Epithelial cell of proximal tubule (primary cell): Measurements from ENCODE around the gene C1RL. TPM values are rescaled to one million over a fixed set of nuclear protein-coding genes. Genes with fewer than 3 reads are reported as not detected.

Experiments
- DNase-seq: peaks from one replicate; pipeline ENCODE4 v3.0.0-alpha.2; 2011; ENCODE audit warnings: low read depth
- H3K4me3 ChIP-seq: 2 replicates; pipeline ENCODE4 v1.5.1; 2011; ENCODE audit warnings: low read depth, mild to moderate bottlenecking, low read length
- CTCF ChIP-seq: conservative IDR thresholded peaks from 2 replicates; pipeline ENCODE4 v1.5.1; 2012; ENCODE audit warnings: low read depth, mild to moderate bottlenecking, low read length
- total RNA-seq: library from RNA; depleted of rRNA; stranded (reverse); fragments of >200 nt; gene quantifications from 2 replicates; pipeline ENCODE4 v1.2.3, GENCODE V29; 2015

The C1RL gene
- total RNA-seq, 1 donor from 2014 or later, result 11.2 TPM

- DNase-seq, result no peak
- no peak overlapping the region for H3K4me3 ChIP-seq
- TF ChIP-seq CTCF, result no peak
These were observed 8.8 kb downstream of the C1RL start for GRCh38 chr12:7100239-7100638.

- DNase-seq, result no peak
- TF ChIP-seq CTCF, result no peak
- H3K4me3 ChIP-seq, result no peak overlapping the region
These were observed 9.6 kb downstream of the C1RL start for GRCh38 chr12:7099290-7099996.

GRCh38 chr12:7096979-7097378 is 12.0 kb downstream of the C1RL start:
- no peak for TF ChIP-seq CTCF
- no peak overlapping the region for H3K4me3 ChIP-seq
- DNase-seq, result no peak

DNA sequence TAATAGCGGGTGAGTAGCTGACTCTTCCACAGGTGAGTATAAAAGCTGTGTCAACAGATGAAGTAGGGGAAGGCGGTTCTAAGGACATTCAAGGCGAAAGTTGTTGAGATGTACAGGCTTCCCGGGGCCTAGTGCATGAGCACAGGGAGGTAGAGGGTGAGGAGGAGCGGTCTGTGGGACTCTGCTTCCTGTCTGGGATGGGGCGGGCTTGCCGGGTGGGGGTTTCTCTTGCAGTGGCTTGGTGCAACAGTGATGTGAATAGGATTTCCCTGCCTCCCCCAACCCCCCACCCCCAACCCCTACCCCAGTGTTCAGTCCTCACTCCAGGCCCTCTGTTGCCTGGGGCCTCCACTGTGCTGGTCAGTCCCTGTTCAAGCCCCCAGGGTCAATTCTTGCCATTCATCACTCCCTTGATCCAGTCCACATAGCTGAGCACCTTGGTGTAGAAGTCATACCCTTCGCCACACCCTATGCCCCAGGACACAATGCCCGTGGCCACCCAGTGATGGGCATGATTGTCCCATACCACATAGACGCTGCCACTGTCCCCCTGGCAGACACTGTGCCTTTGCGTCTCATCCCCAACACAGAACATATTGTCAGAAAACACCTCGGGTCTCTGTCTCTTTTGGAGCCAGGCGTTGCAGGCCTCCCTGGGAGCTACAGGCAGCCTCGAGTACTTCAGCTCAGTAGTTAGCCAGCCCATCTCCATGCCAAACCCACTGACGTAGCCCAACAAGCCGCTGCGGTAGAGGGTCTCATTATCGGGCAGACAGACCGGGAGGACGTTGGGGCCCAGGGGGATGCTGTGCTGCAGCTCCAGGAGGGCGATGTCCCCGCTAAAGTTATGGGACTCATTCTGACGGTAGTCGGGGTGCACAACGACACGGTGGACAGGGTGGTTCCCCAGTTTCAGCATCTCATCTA is 12.7 kb downstream of the C1RL start:
- no peak for DNase-seq
- H3K4me3 ChIP-seq, result no peak overlapping the region
- TF ChIP-seq CTCF, result no peak

DNA sequence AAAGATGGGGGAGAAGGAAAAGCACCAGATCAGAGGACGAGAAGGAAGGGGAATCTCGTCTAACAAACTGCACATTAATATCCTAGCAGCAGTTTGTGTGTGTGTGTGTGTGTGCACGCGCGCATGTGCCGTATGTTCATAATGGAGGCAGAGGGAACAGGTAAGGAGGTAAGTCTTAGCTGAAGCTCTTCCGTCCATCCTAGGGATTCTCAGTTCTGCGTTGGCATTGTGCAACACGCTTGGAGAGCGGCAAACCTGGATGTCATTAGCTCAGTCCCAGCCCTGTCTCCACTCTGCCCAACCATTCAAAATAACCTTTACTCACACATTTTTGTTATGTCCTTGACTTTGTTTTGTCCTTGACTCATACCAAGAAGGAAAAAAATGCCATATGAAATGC is 15.1 kb downstream of the C1RL start:
- H3K4me3 ChIP-seq, result no peak overlapping the region
- DNase-seq, result no peak
- TF ChIP-seq CTCF, result no peak

DNA sequence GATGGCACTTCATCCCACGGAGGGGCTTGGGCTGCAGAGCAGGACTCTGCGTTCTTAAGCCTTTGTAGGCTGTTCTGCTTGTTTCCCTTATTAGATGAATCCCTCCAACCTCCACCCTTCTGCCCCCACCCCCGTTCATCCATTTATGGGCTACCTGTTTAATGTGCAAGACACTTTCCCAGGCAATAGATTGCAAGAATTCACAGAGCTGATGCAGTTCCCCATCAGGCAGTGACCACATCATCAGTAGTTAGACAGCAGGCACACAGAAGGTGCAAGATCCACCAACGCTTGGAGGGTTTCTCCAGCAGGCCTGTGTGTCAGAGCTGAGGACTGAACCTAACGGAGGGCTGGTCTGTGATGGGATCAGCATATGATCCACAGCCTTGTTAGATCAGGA is 15.5 kb downstream of the C1RL start:
- DNase-seq, result no peak
- TF ChIP-seq CTCF, result no peak
- no peak overlapping the region for H3K4me3 ChIP-seq
